Naive thymus-derived CD4-positive, alpha-beta T cell (primary cell): ENCODE measurements around the gene ABI1. TPM values are rescaled to one million over a fixed set of nuclear protein-coding genes. Genes with fewer than 3 reads are reported as not detected.

ENCODE experiments used
- ATAC-seq: fragments of 150-1000 bp; cut with Tn5 transposase; 2 replicates; pipeline ENCODE4 v1.10.0; 2021; ENCODE audit warnings: mild to moderate bottlenecking, moderate library complexity
- CTCF ChIA-PET: fragments of 350-600 bp; sonication (Branson Sonifier 250); formaldehyde crosslinking; loops from one replicate; lab custom pipeline; 2021; ENCODE audit warnings: antibody characterized with exemption; lab: Charles Lee
- POLR2A ChIA-PET: fragments of 350-600 bp; sonication (Branson Sonifier 250); formaldehyde crosslinking; loops from one replicate; lab custom pipeline; 2021; ENCODE audit warnings: antibody characterized with exemption, inconsistent platforms; lab: Charles Lee
- DNase-seq, 9 donors: peaks; one replicate each; pipeline versions ENCODE4 v3.0.0 to v3.0.0-alpha.2; 2020 to 2022; ENCODE audit warnings: mixed read lengths in 1 of 9
- H3K27ac ChIP-seq: one replicate; pipeline ENCODE4 v1.7.0; 2013; ENCODE audit warnings: mild to moderate bottlenecking, low read depth, low read length, moderate library complexity
- H3K27me3 ChIP-seq, 2 donors: one replicate each; pipeline ENCODE4 v1.7.0; 2013; ENCODE audit warnings: low read length in 2 of 2, mild to moderate bottlenecking in 2 of 2, moderate library complexity in 2 of 2; ENCODE audit not compliant: control insufficient read depth in 2 of 2, insufficient read depth in 2 of 2
- H3K36me3 ChIP-seq, 3 experiments: 1 replicate in 2 of 3; 2 replicates in 1 of 3; pipeline ENCODE4 v1.7.0; 2013; ENCODE audit warnings: low read length in 3 of 3, mild to moderate bottlenecking in 3 of 3, moderate library complexity in 1 of 3; ENCODE audit not compliant: insufficient read depth in 3 of 3, control insufficient read depth in 2 of 3
- H3K4me1 ChIP-seq, 2 donors: one replicate each; pipeline ENCODE4 v1.7.0; 2013; ENCODE audit warnings: low read length in 2 of 2, mild to moderate bottlenecking in 2 of 2, moderate library complexity in 1 of 2; ENCODE audit not compliant: control insufficient read depth in 2 of 2, insufficient read depth in 2 of 2
- H3K4me3 ChIP-seq: 2 replicates; pipeline ENCODE4 v1.7.0; 2013; ENCODE audit warnings: mild to moderate bottlenecking, low read length
- H3K9me3 ChIP-seq, 3 experiments: 1 replicate in 2 of 3; 2 replicates in 1 of 3; pipeline ENCODE4 v1.7.0; 2013; ENCODE audit warnings: low read length in 3 of 3; ENCODE audit not compliant: control insufficient read depth in 2 of 3
- H3K27ac Mint-ChIP-seq, 9 donors: one replicate each; pipeline ENCODE4 v1.8.0; 2020 to 2022; ENCODE audit warnings: mixed read lengths in 9 of 9, mild to moderate bottlenecking in 8 of 9, moderate library complexity in 5 of 9, inconsistent platforms in 2 of 9
- H3K27me3 Mint-ChIP-seq, 5 donors: one replicate each; pipeline ENCODE4 v1.8.0; 2021 to 2022; ENCODE audit warnings: mixed read lengths in 5 of 5, mild to moderate bottlenecking in 1 of 5
- H3K36me3 Mint-ChIP-seq, 5 donors: one replicate each; pipeline ENCODE4 v1.8.0; 2020 to 2022; ENCODE audit warnings: mixed read lengths in 5 of 5, mild to moderate bottlenecking in 3 of 5, inconsistent platforms in 1 of 5
- H3K4me1 Mint-ChIP-seq, 7 donors: one replicate each; pipeline ENCODE4 v1.8.0; 2020 to 2022; ENCODE audit warnings: mixed read lengths in 7 of 7, mild to moderate bottlenecking in 3 of 7, inconsistent platforms in 1 of 7
- H3K4me3 Mint-ChIP-seq, 10 donors: one replicate each; pipeline ENCODE4 v1.8.0; 2020 to 2022; ENCODE audit warnings: mild to moderate bottlenecking in 10 of 10, mixed read lengths in 10 of 10, moderate library complexity in 6 of 10, inconsistent platforms in 2 of 10
- H3K9me3 Mint-ChIP-seq, 11 donors: one replicate each; pipeline ENCODE4 v1.8.0; 2020 to 2022; ENCODE audit warnings: mixed read lengths in 11 of 11, mild to moderate bottlenecking in 4 of 11, inconsistent platforms in 1 of 11, moderate library complexity in 1 of 11
- intact Hi-C, 2 donors: fragments of 100-400 bp; cut with micrococcal nuclease; formaldehyde crosslinking; loops; one replicate each; pipeline ENCODE4 v1.15.1; 2023
- polyA plus RNA-seq, 2 donors: library from polyadenylated mRNA; unstranded; fragments of 300-500 nt; fragmentation: Illumina TruSeq; gene quantifications; one replicate each; pipeline ENCODE4 v1.2.3, GENCODE V29; 2021
- total RNA-seq, 6 experiments: library from RNA in 5 of 6; stranded (reverse) in 5 of 6; gene quantifications; 1 replicate in 5 of 6; 2 replicates in 1 of 6; pipeline ENCODE4 v1.2.3 and lab custom pipeline; 2021 to 2026

ABI1 gene
- total and polyA plus RNA-seq, 7 experiments from 2014 or later = 61.9 to 73.7 (median 66.0) TPM

DNA sequence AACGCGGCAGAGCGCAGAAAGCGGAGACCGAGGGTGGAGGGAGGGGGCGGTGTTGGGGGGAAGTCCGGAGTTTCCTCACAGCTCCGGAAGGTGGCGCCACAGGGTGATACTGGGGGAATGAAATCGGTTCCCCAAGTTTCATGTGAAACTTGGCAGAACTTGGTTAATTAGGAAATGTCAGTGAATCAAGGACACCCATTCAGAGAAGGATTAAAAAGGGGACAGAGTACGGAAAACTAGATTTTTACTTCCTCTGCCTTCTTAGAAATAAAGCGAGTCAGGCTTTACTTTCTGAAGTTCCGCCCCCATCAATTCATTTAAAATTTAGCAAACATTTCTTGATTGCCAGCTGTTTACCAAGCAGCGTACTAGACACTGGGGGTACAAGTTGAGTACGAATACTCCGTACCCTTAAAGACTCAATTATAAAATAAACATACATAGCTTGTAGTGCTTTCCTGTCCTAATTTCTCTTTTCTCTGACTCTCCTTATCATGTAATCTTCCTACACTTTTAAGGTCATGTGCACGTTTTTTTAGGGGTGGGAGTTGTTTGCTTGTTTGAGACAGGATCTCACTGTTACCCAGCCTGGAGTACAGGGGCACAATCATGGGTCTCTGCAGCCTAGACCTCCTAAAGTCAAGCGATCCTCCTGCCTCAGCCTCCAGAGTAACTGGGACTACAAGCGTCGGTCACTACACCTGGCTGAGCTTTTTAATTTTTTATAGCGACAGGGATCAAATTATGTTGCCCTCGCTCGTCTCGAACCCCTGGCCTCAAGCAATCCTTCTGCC, 644 bp upstream of the ABI1 start:
- Histone ChIP-seq H3K4me1 (peaks cover 12 to 17% of the 10 kb centered on the region in 2 donors), H3K36me3 (peaks cover 0 to 4% (median 0%) of the 10 kb centered on the region in 3 experiments), H3K9me3 (no peaks in the 10 kb centered on the region), H3K4me3 (no peak overlapping the region), H3K27me3 (no peaks in the 10 kb centered on the region), H3K27ac (no peak overlapping the region)
- Mint-ChIP-seq H3K27ac (peak overlapping the region; percentile 95 to 100 (median 97)), H3K27me3 (peaks cover 0 to 29% (median 0%) of the 10 kb centered on the region in 5 donors), H3K9me3 (peaks cover 0 to 2% (median 0%) of the 10 kb centered on the region in 11 donors), H3K4me1 (peaks cover 16 to 42% (median 31%) of the 10 kb centered on the region in 7 donors), H3K4me3 (peak overlapping the region; percentile 88 to 100 (median 97)), H3K36me3 (peaks cover 0 to 5% (median 0%) of the 10 kb centered on the region in 5 donors)
- ATAC-seq (no peak), DNase-seq (no peak)
- intact Hi-C loops = loop anchor here (1.0 to 5.0 kb wide), 19 partner anchors 21 to 1844 kb away; partner anchors contain the start of genes APBB1IP (in 2 of the 2), RAB18 (in 2 of the 2), YME1L1 (in 2 of the 2) and ANKRD26 (in 1 of the 2)
- ChIA-PET POLR2A (interaction anchor here (0.6 to 0.7 kb wide), 2 partner anchors 85 to 293 kb away, joined by 4 to 6 read pairs; partner anchors contain the start of gene MASTL), CTCF (interaction anchor here (1.4 to 3.7 kb wide), 4 partner anchors 10 to 135 kb away, joined by 5 to 15 read pairs (median 9); no protein-coding TSS in a partner anchor)

DNA sequence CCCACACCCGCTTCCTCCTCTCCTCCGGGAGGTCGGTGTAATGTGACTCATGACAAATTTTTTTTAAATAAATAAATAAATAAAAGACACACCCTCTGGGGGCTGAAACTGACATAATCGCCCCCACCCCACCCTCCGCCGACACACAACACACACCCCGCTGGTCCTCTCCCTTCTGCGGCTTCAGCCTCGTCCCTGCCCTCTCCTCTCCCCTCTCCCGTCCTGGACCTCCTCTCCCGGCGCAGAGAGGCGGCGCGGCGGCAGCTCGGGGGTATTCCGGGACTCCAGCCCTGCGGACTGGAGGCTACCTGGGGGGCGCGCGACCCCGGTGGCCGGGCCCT, 686 bp downstream of the ABI1 start:
- no peaks in the 10 kb centered on the region for H3K27me3 ChIP-seq
- H3K27ac ChIP-seq = peak overlapping the region; percentile 96
- peaks cover 24 to 27% of the 10 kb centered on the region in 2 donors for H3K4me1 ChIP-seq
- no peaks in the 10 kb centered on the region for H3K9me3 ChIP-seq
- peak overlapping the region; percentile 91 to 100 (median 95) for H3K27ac Mint-ChIP-seq
- peak overlapping the region; percentile 80 for H3K4me3 ChIP-seq
- intact Hi-C loops = loop anchor here (1.0 to 5.0 kb wide), 13 partner anchors 45 to 1843 kb away; partner anchors contain the start of genes APBB1IP (in 2 of the 2), WAC (in 2 of the 2), ANKRD26 (in 1 of the 2) and BAMBI (in 1 of the 2)
- ChIA-PET CTCF (interaction anchor here (2.7 to 3.7 kb wide), 2 partner anchors 21 to 134 kb away, joined by 10 to 15 read pairs; no protein-coding TSS in a partner anchor), POLR2A (interaction anchor here (0.5 kb wide), 1 partner anchor 20 kb away, joined by 3 read pairs; no protein-coding TSS in a partner anchor)
- peaks cover 0 to 22% (median 0%) of the 10 kb centered on the region in 5 donors for H3K27me3 Mint-ChIP-seq
- H3K4me3 Mint-ChIP-seq = peak overlapping the region; percentile 88 to 100 (median 97)
- H3K4me1 Mint-ChIP-seq = peaks cover 16 to 50% (median 38%) of the 10 kb centered on the region in 7 donors
- peaks cover 0 to 5% (median 0%) of the 10 kb centered on the region in 5 donors for H3K36me3 Mint-ChIP-seq
- ATAC-seq = peak; percentile 3
- peak in 4 of 9 donors; percentile 39 to 63 (median 44) for DNase-seq
- peaks cover 0 to 2% (median 0%) of the 10 kb centered on the region in 11 donors for H3K9me3 Mint-ChIP-seq
- H3K36me3 ChIP-seq = peaks cover 0 to 4% (median 0%) of the 10 kb centered on the region in 3 experiments

DNA sequence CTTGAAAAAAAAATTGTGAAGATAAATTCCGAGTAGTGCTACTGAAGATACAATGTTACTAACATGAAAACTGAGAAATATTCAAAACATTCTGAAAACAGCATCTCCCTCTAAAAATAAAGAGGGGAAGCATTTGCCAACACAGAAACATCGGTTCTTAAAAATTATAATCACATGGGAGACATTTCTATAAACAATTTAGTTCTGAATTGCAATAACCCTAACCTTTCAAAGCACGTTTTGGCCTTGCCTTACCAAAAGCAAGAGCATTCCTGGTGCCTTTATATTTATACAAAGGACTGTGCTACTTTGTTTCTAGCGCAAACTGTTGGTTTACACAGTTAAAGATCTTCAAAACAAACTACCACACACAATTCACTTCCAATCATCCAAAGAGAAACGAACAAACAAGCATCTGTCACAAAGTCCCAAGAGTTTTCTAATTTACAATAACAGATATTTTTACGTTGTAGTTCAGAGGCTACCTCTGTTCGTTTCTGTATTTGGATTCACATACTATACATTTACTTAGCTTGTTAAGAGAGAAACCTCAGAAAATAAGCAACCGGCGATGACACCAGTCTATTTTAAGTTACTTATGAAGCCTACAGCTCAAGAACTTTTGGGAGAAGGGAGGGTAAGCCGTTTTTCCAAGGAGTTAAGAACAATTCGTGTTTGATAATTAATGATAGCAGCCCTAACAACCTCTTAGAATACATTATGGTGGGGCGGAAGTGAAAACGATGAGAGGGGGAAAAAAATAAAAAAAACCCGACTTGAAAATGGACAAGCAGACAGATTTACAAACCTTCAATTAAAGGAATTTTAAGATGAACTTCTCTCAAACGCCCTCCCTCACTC, 1.3 kb downstream of the ABI1 start:
- intact Hi-C loops = loop anchor here (1.0 to 5.0 kb wide), 14 partner anchors 15 to 1842 kb away; partner anchors contain the start of genes APBB1IP (in 2 of the 2), WAC (in 2 of the 2), ANKRD26 (in 1 of the 2) and BAMBI (in 1 of the 2)
- peak overlapping the region; percentile 88 to 100 (median 97) for H3K4me3 Mint-ChIP-seq
- no peaks in the 10 kb centered on the region for H3K27me3 ChIP-seq
- H3K4me1 Mint-ChIP-seq = peaks cover 21 to 56% (median 44%) of the 10 kb centered on the region in 7 donors
- DNase-seq (peak in 4 of 9 donors; percentile 12 to 47 (median 29)), ATAC-seq (no peak)
- peaks cover 0 to 2% (median 0%) of the 10 kb centered on the region in 11 donors for H3K9me3 Mint-ChIP-seq
- H3K4me1 ChIP-seq = peaks cover 29 to 33% of the 10 kb centered on the region in 2 donors
- CTCF ChIA-PET = no interaction called here
- peaks cover 0 to 5% (median 3%) of the 10 kb centered on the region in 5 donors for H3K36me3 Mint-ChIP-seq
- peaks cover 0 to 4% (median 0%) of the 10 kb centered on the region in 3 experiments for H3K36me3 ChIP-seq
- H3K9me3 ChIP-seq = no peaks in the 10 kb centered on the region
- H3K27ac ChIP-seq = peak overlapping the region; percentile 96
- H3K27ac Mint-ChIP-seq = peak overlapping the region; percentile 91 to 100 (median 95)
- H3K27me3 Mint-ChIP-seq = peaks cover 0 to 22% (median 0%) of the 10 kb centered on the region in 5 donors
- H3K4me3 ChIP-seq = peak overlapping the region; percentile 80
- POLR2A ChIA-PET = interaction anchor here (0.5 to 0.8 kb wide), 3 partner anchors 20 to 70 kb away, joined by 3 read pairs; no protein-coding TSS in a partner anchor

DNA sequence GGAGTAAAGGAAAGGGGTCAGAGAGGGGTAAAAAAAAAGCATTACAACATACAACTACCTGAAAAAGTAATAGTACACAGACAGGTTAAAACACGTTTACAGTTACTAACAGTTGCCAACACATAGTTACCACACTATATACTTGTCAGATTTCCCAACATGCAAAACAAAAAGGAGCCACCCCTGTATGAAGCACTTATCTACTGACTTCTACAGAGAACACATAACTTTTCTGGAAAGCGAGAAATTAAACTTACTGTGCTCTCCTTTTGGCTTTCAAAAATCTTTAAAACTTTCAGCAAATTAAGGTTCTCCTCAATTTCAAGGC, 2.1 kb downstream of the ABI1 start:
- CTCF ChIA-PET = no interaction called here
- peak overlapping the region; percentile 96 for H3K27ac ChIP-seq

DNA sequence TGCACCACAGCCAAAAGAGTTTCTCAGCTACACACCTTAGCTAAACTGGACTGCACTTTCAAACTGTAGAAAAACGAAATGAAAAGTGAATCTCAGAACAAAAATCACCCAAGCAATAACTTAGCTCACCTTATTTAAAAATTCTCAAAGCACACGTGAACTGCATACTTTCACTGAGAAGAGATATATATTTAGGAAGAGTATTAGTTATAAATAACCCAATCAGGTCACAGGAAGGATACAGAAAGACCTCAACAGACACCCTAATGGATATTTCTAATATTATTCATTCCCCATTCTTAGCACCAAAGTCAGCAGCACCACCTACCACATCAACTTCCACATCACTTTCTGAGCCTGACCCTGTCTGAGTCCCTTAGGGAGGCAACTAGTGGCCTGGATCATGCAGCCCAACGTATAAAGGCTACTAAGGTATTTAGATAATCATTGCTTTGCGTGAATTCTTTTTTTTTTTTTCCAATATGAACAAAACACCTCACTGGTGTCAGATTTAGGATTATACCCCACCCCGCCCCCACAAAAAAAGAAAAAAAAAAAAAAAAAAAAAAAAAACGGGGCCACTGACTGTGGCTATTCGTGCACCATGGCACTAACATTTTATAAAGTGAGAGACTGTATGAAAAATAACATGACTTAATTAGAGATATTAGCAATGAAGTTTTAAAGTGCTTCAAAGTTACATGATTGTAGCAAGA, 2.6 kb downstream of the ABI1 start:
- H3K4me3 ChIP-seq = no peak overlapping the region
- H3K4me1 Mint-ChIP-seq = peaks cover 30 to 66% (median 53%) of the 10 kb centered on the region in 7 donors
- H3K36me3 Mint-ChIP-seq = peaks cover 0 to 10% (median 9%) of the 10 kb centered on the region in 5 donors
- H3K27ac Mint-ChIP-seq = peak overlapping the region; percentile 36 to 100 (median 89)
- DNase-seq = no peak
- peaks cover 0 to 4% (median 0%) of the 10 kb centered on the region in 3 experiments for H3K36me3 ChIP-seq
- peaks cover 0 to 12% (median 0%) of the 10 kb centered on the region in 5 donors for H3K27me3 Mint-ChIP-seq
- ATAC-seq = no peak
- intact Hi-C loops = loop anchor here in 1 of 2 donors (2.0 kb wide), 1 partner anchor 13 kb away; no protein-coding TSS in a partner anchor
- H3K27ac ChIP-seq = peak overlapping the region; percentile 11
- no peaks in the 10 kb centered on the region for H3K27me3 ChIP-seq
- H3K9me3 ChIP-seq = no peaks in the 10 kb centered on the region
- H3K9me3 Mint-ChIP-seq = peaks cover 0 to 4% (median 0%) of the 10 kb centered on the region in 11 donors
- ChIA-PET CTCF (no interaction called here), POLR2A (interaction anchor here (0.7 kb wide), 1 partner anchor 9 kb away, joined by 5 read pairs; no protein-coding TSS in a partner anchor)
- peaks cover 35 to 39% of the 10 kb centered on the region in 2 donors for H3K4me1 ChIP-seq
- peak overlapping the region; percentile 88 to 100 (median 97) for H3K4me3 Mint-ChIP-seq

More for the DNA sequence above, 2.1 kb downstream of the ABI1 start:
- peaks cover 29 to 64% (median 52%) of the 10 kb centered on the region in 7 donors for H3K4me1 Mint-ChIP-seq
- H3K27ac Mint-ChIP-seq = peak overlapping the region; percentile 36 to 100 (median 93)
- H3K36me3 Mint-ChIP-seq = peaks cover 0 to 8% (median 7%) of the 10 kb centered on the region in 5 donors
- peak overlapping the region; percentile 88 to 100 (median 97) for H3K4me3 Mint-ChIP-seq
- no peak for DNase-seq
- H3K36me3 ChIP-seq = peaks cover 0 to 4% (median 0%) of the 10 kb centered on the region in 3 experiments
- ATAC-seq = no peak
- H3K9me3 Mint-ChIP-seq = peaks cover 0 to 4% (median 0%) of the 10 kb centered on the region in 11 donors
- H3K4me3 ChIP-seq = peak overlapping the region; percentile 80
- peaks cover 34 to 39% of the 10 kb centered on the region in 2 donors for H3K4me1 ChIP-seq
- POLR2A ChIA-PET = interaction anchor here (0.6 kb wide), 1 partner anchor 69 kb away, joined by 3 read pairs; no protein-coding TSS in a partner anchor
- H3K27me3 ChIP-seq = no peaks in the 10 kb centered on the region
- H3K27me3 Mint-ChIP-seq = peaks cover 0 to 16% (median 0%) of the 10 kb centered on the region in 5 donors
- no peaks in the 10 kb centered on the region for H3K9me3 ChIP-seq
- intact Hi-C loops = loop anchor here in 1 of 2 donors (2.0 kb wide), 1 partner anchor 14 kb away; no protein-coding TSS in a partner anchor
